ENCODE results near the gene ABCB4.
"Not testable (repeated sequence)": the region's sequence is repeated elsewhere in the genome, so short reads cannot be mapped to it uniquely, and the experiment has no call there.

Gene ABCB4

GRCh38 chr7:87479951-87480350 is 4.5 kb upstream of the ABCB4 start:
- in situ Hi-C loops (cut with MboI; ENCODE audit: low sequenced_read_pairs) = no loop called here

GRCh38 chr7:87476179-87476557 is 688 bp upstream of the ABCB4 start:
- in situ Hi-C loops (cut with MboI; ENCODE audit: low sequenced_read_pairs) = no loop called here

GRCh38 chr7:87474533-87475358 is 734 bp downstream of the ABCB4 start:
- in situ Hi-C loops (cut with MboI; ENCODE audit: low sequenced_read_pairs) = no loop called here

GRCh38 chr7:87473986-87474385 is 1.5 kb downstream of the ABCB4 start:
- in situ Hi-C loops (cut with MboI; ENCODE audit: low sequenced_read_pairs) = no loop called here

- in situ Hi-C loops (cut with MboI; ENCODE audit: low sequenced_read_pairs) = no loop called here
These were observed 2.3 kb downstream of the ABCB4 start for GRCh38 chr7:87473192-87473591.

- in situ Hi-C loops (cut with MboI; ENCODE audit: low sequenced_read_pairs) = no loop called here
These were observed 4.0 kb downstream of the ABCB4 start for GRCh38 chr7:87471473-87471872.

GRCh38 chr7:87469204-87469603 is 6.3 kb downstream of the ABCB4 start:
- in situ Hi-C loops (cut with MboI; ENCODE audit: low sequenced_read_pairs) = not testable (repeated sequence)

GRCh38 chr7:87465534-87465880 is 10.0 kb downstream of the ABCB4 start:
- in situ Hi-C loops (cut with MboI; ENCODE audit: low sequenced_read_pairs) = not testable (repeated sequence)

GRCh38 chr7:87464830-87465533 is 10.5 kb downstream of the ABCB4 start:
- in situ Hi-C loops (cut with MboI; ENCODE audit: low sequenced_read_pairs) = not testable (repeated sequence)

- in situ Hi-C loops (cut with MboI; ENCODE audit: low sequenced_read_pairs) = no loop called here
These were observed 11.5 kb downstream of the ABCB4 start for GRCh38 chr7:87463982-87464381.

GRCh38 chr7:87460444-87460843 is 15.0 kb downstream of the ABCB4 start:
- in situ Hi-C loops (cut with MboI; ENCODE audit: low sequenced_read_pairs) = not testable (repeated sequence)

GRCh38 chr7:87459941-87460340 is 15.5 kb downstream of the ABCB4 start:
- in situ Hi-C loops (cut with MboI; ENCODE audit: low sequenced_read_pairs) = no loop called here

GRCh38 chr7:87458148-87458547 is 17.3 kb downstream of the ABCB4 start:
- in situ Hi-C loops (cut with MboI; ENCODE audit: low sequenced_read_pairs) = no loop called here

GRCh38 chr7:87456247-87456646 is 19.2 kb downstream of the ABCB4 start:
- in situ Hi-C loops (cut with MboI; ENCODE audit: low sequenced_read_pairs) = no loop called here

GRCh38 chr7:87452279-87452678 is 23.2 kb downstream of the ABCB4 start:
- in situ Hi-C loops (cut with MboI; ENCODE audit: low sequenced_read_pairs) = no loop called here

GRCh38 chr7:87451187-87451586 is 24.3 kb downstream of the ABCB4 start:
- in situ Hi-C loops (cut with MboI; ENCODE audit: low sequenced_read_pairs) = no loop called here

- in situ Hi-C loops (cut with MboI; ENCODE audit: low sequenced_read_pairs) = no loop called here
These were observed 24.8 kb downstream of the ABCB4 start for GRCh38 chr7:87450706-87451105.

GRCh38 chr7:87448388-87448787 is 27.1 kb downstream of the ABCB4 start:
- in situ Hi-C loops (cut with MboI; ENCODE audit: low sequenced_read_pairs) = no loop called here

GRCh38 chr7:87447116-87447635 is 28.3 kb downstream of the ABCB4 start:
- in situ Hi-C loops (cut with MboI; ENCODE audit: low sequenced_read_pairs) = no loop called here

GRCh38 chr7:87445897-87446296 is 29.6 kb downstream of the ABCB4 start:
- in situ Hi-C loops (cut with MboI; ENCODE audit: low sequenced_read_pairs) = no loop called here

GRCh38 chr7:87435546-87435945 is 39.9 kb downstream of the ABCB4 start:
- in situ Hi-C loops (cut with MboI; ENCODE audit: low sequenced_read_pairs) = no loop called here

GRCh38 chr7:87432536-87432935 is 42.9 kb downstream of the ABCB4 start:
- in situ Hi-C loops (cut with MboI; ENCODE audit: low sequenced_read_pairs) = no loop called here

Measured in HL-60/S4 treated with phorbol 12-myristate 13-acetate at 8.2 ng/mL for 4 days and 3 days (cell line).